Measurements from ENCODE around the gene SMIM44.
"Not testable (repeated sequence)": the region's sequence is repeated elsewhere in the genome, so short reads cannot be mapped to it uniquely, and the experiment has no call there.

Gene SMIM44

DNA sequence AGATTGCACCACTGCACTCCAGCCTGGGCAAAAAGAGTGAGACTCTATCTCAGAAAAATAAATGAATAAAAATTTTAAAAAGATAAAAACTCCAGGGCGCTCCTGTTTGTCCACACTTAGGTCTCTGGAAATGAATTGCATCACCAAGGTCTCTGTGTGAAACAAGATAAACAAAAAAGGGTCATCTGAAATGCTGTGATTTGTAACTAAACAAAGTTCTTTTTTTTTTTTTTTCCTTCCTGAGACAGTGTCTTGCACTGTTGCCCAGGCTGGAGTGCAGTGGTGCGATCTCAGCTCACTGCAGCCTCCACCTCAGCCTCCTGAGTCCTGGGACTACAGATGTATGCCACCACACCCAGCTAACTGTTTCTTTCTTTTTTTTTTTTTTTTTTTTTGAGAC lies 34.4 kb upstream of the SMIM44 start:
- no peak for DNase-seq (ENCODE audit: low spot score)

DNA sequence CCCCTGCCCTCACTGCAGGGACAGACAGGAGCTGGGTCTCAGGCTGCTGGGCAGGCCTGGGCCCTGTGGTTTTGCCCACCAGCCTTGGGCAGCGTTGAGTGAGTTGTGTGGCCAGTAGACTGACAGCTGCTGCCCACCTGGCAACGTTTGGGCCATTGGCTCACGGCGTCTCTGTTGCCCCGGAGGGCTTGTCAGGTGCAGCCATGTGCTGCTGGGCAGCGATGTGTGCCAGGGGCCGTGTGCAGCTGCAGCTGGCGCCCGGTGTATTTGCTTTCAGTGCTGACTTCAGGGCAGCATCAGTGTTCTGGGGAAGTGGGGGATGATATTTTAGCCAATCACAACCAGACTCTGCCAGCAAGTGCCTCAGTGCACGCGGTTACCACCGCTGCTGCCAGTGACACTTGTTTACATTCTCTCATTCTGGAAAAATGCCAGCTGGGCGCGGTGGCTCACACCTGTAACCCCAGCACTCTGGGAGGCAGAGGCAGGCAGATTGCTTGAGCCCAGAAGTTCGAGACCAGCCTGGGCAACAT lies 33.5 kb upstream of the SMIM44 start:
- peak; percentile 56 for DNase-seq (ENCODE audit: low spot score)

DNA sequence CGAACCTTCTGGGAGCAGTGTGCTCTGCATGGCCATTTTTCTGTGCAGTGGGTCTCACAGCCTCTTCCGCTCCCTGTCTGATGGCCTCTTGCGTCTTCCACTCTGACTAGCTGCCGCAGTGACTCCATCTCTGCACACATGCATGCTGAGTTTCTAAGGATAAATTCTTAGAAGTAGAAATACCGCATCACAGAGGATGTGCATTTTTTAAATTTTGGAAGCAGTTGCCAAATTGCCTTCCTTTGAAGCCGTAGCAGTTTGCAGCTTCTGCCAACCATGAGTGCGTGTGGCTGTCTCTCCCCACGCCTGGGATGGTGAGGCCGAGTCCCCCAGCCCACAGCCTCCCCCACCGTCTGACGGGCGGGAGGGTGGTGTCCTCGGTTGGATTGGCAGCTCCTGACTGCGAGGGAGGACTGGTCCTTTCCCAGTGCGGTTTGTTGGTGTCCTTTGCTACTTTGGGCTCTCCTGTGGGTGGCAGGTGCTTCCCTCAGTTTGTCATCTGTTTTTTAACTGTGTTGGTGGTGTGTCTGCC lies 32.7 kb upstream of the SMIM44 start:
- no peak for DNase-seq (ENCODE audit: low spot score)

DNA sequence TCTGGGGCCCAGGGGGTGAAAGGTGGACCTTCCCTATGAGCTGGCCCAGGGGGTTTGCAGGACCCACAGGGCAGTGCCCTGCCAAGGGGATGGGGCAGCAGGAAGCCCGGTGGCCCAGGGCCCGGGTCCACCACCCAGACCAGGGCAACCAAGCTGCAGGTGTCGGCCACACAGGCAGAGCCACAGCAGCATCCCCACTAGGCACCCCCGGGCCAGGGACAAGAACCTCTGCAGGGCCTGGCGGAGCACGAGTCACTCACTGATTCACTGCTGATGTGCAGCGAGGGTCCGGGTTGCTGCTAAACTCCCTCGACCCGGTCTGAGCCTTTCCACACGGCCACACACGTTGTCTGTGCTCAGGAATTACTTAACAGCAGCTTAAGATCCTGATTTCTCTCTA lies 31.7 kb upstream of the SMIM44 start:
- no peak for DNase-seq (ENCODE audit: low spot score)

DNA sequence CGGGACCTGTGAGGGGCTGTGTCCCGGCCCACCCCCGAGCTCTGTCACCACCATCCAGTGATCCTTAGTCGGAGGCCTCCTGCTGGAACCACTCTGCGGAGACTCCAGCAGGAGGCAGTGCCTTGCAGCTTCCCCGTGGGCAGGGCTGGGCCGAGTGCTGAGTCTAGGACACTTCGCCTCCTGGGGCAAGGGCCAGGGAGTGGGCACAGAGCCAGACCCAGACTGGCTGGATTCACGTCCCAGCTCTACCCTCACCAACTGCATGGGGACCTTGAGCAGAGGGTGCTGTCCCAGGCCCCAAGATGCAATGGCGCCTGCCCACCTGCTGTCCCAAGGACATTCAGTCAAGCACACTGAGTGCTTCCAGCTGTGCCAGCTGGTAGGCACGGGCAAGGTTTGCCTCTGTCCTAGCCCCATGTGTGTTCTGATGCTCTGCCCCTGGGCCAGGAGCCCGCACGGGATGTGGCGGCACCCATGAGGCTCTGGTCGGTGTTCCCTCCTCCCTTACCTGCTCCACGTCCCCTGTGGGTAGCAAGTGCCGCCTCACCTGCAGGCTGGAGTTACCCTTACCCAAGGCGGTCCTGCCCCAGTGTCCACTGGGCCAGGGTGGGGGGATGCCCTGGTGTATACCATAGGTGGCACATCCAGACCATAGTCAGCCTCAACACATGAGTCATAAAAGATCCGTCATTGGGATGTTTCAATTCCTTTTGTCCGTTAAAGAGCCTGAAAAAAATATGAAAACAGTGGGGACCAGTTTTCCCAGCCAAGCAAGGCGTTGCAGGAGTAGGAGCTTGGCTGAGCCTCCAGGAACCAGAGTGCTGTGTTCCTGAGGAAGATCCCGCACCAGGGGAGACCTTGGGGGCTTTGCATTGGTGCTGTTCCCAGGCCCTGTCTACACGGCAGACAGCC lies 30.2 kb upstream of the SMIM44 start:
- no peak for DNase-seq (ENCODE audit: low spot score)

DNA sequence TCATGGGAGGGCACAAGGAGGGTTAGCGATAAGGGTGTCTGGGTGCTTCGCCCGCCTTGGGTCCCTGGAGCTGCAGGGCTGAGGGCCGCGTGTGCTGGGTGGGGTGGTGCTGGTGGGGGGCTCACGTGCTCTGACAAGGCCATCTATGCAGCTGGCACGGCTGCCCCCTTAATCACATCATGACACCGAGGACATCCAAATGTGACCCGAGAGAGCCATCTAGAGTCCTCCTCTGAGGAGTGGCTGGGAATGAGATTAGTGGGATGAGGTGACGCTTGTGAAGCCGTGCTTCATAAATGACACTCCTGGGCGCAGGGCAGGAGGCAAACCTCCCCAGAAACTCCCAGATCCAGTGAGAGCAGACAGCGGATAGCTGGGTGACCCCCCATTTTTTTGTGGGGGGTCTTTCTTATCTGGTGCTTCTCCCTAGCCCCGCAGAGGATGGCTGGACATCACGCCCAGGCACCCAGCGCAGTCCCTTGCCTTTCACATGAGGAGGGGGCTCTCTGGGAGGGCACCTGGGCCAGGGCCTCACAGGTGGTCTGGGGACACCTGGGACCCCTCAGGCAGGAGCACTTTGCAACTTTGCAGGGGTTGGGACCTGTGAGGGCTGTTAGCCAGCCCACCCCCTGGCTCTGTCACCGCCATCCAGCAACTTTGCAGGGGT lies 29.5 kb upstream of the SMIM44 start:
- no peak for DNase-seq (ENCODE audit: low spot score)

DNA sequence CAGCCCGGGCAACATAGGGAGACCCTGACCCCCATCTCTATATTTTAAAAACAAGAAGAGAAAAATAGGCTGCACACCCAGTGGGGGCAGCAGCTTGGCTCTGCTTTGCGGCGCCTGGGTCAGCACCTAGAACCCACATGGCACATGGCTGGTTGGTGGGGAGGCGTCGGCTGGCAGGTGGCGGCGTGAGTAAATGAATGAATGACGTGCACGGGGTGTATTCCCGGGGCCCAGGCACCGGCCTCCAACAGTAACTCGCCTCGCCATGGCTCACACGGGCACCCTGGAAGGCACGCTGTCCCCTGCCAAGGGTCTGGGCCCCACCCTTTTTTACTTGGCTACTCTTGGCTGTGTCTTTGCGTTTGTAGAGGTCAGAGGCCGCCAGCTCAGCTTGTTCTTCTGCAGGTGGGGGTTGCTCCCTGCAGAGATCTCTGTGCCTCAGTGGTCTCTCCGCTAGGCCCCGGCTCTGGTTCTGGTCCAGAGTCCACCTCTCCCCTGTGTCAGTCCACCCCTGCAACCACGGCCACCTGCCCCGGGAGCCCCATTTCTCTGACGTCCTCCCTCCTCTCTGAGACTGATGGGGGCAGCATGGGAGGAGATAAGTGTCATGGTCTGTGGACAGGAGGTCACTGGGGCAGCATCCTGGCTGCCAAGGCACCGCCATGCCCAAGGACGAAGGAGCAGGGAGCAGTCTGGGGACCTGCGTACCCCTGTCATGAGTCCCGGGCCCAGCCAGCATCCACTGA lies 28.4 kb upstream of the SMIM44 start:
- DNase-seq (ENCODE audit: low spot score), result no peak

DNA sequence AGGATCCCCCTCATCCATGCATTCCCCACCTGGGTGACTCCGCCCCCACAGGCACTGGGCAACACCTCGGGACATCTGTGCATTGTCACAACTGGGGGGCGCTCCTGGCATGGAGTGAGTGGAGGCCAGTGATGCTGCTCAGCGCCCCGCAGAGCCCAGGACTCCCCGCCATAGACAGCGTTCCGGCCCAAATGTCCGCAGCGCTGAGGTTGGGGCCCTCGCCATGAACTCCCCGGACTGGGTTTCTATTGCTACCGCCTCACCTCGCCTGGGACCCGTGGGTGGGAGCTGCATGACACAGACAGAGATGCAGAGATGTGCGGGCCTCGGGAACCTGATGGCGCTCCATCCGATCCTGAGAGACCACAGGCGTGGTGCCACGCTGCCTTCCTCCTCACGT lies 27.5 kb upstream of the SMIM44 start:
- DNase-seq (ENCODE audit: low spot score), result no peak

DNA sequence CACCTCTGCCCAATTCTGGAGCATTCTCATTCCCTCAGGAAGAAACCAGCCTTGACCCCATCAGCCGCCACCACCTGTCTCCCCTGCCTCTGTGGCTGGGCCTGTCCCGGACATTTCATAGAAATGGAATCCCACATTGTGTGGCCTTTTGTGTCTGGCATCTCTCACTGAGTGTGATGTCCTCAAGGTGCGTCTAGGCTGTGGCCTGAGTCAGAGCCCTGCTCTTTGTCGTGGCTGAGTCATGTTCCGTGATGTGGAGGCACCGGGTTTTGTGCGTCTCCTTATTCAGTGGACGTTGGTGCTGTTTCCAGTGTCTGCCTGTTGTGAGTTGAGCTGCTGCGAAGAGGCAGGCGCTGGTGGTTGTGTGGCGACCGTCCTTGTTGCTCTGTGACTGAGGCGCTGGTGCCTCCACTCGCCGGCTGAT lies 26.3 kb upstream of the SMIM44 start:
- DNase-seq (ENCODE audit: low spot score), result no peak

DNA sequence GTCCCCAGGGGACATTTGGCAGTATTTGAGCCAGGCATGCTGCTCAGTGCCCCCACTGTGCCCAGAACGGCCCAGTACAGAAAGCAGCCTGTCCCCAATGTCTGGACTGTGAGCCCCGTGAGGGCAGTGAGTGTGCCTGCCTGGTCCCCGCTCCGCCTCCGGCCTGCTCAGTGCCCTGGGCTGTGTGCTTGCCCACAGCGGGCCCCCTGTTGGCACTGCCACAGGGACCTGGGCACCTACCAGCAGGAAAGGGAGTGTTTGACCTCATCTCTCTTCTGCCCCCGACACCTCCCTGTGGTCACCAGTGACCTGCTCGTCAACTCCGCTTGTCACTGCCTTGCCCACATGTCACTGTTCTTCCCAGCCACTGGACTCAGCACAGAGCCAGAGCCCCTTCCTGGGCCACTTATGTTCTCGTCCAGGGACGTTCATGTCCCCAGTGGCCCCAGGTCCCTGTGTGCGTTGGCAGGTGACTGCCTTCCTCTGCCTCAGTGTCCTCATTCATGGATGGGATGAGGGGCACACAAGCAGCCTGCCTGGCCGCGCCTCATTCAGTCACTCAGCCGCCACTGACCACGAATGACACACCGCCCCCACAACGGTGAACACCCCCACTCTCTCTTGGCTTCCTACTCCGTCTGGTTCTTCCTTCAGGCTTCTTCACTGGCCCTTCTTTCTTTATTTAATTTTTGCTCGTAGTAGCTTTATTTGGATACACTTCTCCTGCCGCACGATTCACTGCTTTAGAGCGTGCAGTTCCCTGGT lies 25.7 kb upstream of the SMIM44 start:
- DNase-seq (ENCODE audit: low spot score), result no peak

DNA sequence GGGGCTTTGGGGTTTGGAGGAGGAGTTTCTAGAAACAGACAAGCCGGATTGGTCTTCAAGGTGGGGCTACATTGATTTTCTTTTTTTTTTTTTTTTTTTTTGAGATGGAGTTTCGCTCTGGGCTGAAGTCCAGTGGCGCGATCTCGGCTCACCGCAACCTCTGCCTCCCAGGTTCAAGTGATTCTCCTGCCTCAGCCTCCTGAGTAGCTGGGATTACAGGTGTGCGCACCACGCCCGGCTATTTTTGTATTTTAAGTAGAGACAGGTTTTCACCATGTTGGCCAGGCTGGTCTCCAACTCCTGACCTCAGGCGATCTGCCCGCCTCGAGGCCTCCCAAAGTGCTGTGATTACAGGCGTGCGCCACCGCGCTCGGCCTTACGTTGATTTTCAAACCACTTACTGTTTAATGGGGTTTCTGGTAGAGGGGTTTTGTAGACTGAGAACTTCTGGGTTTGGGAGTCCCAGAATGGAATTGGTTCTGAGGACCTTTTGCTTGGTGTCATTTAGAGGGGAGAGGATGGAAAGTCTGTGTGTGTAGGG lies 24.9 kb upstream of the SMIM44 start:
- not testable (repeated sequence) for DNase-seq (ENCODE audit: low spot score)

DNA sequence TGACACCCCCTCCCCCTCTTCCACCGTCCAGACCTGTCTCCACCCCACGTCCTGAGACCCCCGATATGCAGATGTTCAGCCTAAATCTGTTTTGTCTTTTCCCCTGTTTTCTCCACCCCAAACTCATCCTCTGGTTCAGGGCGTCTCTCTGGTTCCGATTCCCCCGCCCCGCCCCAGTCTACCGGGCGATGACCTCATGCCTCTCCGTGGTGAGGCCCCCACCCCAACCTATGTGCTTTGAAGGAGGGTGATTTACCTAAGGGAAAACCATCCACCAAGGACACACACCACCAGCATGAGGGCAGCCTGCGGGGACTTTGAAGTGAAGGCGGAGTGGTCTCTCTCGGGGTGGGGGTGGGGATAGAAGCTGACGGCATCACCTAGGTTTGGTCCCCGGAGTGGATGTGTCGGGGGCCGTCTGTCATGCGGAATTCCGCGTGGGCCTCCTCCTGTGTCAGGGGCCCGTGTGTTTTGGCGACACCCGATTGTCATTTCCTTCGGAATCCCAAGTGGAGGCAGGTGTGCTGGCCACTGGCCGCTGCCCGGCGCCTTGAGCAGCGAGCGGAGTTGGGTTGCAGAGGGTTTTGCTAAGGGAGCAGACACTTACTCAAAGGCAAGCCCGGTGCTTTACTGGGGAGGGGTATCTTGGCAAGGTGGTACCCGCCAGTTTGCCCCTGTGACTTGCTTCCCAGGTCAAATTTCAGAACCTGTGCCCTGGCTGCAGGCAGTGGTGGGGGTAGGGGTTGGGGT lies 24.3 kb upstream of the SMIM44 start:
- peak; percentile 28 for DNase-seq (ENCODE audit: low spot score)

DNA sequence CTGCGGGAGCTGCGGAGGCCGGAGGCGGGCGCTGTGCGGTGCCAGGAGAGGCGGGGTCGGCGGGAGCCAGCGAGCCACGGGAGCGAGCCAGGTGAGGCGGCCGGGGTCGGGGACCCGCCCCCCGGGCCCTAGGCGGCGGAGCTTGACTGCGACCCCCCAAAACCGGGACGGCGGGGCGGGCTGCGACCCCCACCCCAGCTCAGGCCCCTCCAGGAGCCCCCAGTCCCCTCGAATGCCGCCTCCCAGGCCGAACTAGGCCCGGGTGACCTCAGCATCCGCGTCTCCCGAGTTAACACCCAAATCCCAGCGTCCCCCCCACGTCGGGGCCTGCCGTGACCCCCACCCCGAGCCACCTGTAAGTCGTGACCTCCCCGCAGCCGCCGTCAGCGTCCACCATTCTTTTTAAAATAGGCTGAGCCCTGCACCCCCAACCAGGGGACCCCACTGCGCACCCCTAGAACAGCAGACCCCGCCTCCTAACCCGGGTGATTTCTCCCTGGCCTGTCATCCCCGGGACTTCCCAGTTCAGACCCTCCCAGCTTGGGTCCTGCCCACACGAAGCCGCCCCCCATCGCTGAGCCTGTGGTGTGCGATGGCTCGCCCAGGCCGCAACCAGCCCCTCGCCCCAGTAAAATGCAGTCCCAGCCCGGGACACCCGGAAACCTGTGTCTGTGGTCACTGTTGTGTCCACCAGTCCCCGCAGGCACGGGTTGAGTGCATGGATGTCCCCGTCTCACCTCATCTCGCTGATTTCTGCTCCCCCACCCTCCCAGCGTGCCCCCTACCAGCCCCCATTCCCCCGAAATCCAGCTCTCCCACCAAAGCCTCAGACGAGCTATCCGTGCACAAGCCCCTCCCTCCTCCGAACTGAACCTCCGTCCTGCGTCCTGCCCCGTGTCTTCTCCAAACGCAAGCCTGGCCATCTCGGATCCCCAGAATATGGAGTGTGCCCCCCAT lies 23.4 kb upstream of the SMIM44 start:
- DNase-seq (ENCODE audit: low spot score), result peak; percentile 22

DNA sequence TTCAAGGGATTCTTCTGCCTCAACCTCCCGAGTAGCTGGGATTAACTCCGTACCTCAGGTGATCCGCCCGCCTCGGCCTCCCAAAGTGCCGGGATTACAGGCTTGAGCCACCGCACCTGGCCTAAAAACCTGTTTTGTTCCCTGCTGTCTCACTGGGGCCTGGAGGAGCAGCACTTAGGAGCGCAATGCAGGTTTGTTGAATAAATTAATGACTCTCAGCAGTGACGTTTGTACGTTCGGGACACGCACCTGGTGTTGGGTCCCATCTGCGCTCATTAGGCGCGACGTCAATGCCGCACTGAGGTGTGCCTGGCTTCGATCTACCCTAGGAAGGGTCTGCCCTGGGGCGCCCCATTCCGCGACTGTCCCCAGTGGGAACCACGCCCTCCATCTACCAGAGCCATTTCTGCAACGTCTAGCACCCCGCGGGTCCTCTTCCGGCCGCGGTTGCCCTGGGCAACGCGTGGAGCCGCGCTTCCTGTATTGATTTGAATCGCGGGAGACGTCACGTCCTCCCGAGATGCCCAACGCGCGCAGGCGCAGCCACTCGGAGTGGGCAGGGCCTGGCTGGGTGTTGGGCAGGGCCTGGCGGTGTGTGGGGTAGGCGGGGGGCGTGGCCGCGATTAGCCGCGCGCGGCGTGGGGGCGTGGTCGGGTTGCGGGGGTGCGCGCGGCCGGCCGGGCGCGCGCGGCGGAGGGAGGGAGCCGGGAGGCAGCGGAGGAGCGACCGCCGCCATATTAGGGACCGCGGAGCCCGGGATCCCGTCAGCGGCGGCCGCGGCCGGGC lies 22.6 kb upstream of the SMIM44 start, which contains the start of gene FZR1:
TSS of gene FZR1 (plus strand) at position 714 of the 786 bp plus-strand sequence. CDS start 16,679 bp downstream, outside the sequence.
- DNase-seq (ENCODE audit: low spot score), result peak; percentile 100

DNA sequence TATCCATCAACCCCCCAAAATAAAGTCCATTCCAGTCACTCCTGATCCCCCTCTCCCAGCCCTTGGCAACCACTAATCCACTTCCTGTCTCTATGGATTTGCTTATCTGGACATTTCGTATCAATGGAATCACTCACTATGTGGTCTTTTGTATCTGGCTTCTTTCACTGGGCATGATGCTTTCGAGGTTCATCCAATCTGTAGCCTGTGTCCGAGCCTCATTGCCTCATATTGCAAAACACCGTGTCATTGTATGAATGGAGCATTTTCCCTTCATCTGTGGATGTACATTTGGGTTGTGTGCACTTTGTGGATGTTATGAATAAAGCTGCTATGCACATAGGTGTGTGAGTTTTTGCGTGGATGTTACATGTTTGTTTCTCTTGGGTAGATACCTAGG lies 21.5 kb upstream of the SMIM44 start:
- no peak for DNase-seq (ENCODE audit: low spot score)

DNA sequence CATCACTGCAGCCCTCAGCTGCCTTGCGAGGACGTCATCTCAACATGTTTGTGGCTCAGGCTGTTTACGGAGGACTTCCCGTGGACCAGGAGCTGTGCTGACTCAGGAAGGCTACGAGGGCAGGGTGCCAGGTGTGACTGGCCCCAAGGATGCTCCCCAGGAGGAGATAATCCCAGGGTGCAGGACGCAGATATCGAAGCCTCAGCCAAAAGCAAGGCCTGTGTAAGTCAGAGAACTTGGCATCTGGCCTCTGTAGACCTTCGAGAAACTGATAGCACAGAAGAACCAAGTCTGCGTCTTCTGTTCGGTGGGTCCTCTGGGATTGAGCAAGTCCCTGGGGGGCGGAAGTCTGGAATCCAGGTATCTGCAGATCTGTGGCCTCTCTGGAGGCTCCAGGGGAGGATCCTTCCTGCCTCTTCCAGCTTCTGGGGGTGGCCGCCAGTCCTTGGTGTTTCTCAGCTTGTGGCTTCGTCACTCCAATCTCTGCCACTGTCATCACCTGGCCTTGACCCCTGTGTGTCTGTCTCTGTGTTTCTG lies 19.9 kb upstream of the SMIM44 start:
- DNase-seq (ENCODE audit: low spot score), result no peak

DNA sequence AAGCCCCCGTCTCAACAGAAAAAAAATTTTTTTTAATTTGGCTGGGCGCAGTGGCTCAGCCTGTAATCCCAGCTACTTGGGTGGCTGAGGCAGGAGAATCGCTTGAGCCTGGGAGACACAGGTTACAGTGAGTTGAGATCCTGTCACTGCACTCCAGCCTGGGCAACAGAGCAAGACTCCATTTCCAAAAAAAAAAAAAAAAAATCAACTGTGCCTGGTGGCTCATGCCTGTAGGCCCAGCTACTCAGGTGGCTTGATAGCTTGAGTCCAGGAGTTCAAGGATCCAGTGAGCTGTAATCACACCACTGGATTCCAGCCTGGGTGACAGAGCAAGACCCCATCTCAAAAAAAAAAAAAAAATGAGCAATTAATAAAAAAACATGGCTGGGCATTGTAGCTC lies 18.5 kb upstream of the SMIM44 start:
- no peak for DNase-seq (ENCODE audit: low spot score)
